Activated CD8-positive, alpha-beta memory T cell treated with anti-CD3 and anti-CD28 coated beads for 4 hours (primary cell): ENCODE data around the gene MAPK13.
"Not testable (repeated sequence)": the region's sequence is repeated elsewhere in the genome, so short reads cannot be mapped to it uniquely, and the experiment has no call there.

Source experiments
- DNase-seq, 2 donors: peaks; one replicate each; pipeline ENCODE4 v3.0.0-alpha.2; 2020; ENCODE audit warnings: low read depth in 2 of 2

MAPK13 gene

DNA sequence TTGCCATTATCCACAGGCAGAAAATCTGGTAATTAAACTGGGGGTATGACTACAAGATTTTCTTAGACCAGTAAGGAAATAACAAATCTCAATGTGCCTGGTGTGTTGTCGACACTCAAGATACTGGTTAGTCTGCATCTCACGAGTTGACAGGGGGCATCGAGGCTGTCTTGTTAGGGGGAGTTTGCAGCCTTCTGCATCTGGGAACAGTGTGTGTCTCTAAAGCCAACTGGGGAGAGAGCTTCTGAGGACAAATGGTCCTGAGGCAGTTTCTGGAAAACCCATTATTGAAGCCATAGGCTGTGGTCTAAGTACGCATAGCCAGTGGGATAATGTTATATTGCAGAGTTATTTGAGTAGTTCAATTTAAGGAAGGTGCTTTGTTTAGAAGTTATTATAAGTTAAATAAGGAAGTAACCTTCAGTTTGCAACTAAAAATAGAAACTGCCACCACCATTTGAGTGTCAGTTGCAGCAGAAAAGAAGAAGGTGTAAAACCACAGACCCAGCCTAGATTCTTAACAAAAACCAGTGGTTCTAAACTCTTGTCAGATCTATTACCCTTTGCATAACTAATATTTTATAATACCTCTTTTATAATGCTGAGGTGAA lies 15.4 kb upstream of the MAPK13 start:
- no peak for DNase-seq

DNA sequence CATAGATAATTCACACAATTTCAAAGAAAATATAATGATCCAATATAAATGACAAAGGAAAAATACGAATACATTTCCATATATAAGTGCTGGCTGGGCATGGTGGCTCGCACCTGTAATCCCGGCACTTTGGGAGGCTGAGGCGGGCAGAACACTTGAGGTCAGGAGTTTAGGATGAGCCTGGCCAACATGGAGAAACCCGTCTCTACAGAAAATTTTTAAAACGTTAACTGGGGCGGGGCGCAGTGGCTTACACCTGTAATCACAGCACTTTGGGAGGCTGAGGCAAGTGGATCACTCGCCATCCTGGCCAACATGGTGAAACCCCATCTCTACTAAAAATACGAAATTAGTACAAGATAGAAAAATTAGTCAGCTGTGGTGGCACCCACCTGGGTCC lies 14.9 kb upstream of the MAPK13 start:
- DNase-seq, result no peak

DNA sequence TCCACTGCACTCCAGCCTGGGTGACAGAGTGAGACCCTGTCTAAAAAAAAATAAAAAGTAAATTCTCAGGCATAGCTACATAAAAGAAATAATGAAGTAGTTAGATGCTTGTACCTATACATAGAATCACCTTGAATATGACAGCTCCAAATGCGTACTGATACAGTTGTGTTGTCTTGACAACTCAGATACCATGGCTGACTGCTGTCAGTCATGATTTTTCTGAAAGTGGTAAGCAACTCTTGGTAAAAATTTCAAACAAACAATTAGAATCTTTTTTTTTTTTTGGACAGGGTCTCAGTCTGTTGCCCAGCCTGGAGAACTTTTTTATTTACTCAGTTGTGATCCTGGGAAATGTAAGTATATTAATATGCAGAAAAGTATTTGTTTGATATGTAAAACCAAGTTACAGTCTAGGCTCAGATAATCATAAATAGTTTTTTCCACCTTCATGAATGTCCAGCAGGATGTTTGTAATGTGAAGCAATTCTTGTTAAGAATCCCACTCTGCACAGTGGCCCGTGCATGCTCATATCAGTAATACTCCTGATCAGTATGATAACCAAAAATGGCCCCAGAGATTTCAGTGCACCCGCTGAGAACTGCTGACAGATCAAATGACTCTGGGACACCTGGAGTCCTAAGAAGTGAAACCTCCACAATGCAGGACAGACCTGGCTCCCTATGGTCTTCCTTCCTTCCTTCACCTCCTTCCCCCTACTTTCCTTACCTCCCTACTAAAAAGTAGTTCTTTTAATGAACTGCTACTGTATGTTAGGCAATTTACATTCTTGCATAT lies 14.0 kb upstream of the MAPK13 start:
- no peak for DNase-seq

DNA sequence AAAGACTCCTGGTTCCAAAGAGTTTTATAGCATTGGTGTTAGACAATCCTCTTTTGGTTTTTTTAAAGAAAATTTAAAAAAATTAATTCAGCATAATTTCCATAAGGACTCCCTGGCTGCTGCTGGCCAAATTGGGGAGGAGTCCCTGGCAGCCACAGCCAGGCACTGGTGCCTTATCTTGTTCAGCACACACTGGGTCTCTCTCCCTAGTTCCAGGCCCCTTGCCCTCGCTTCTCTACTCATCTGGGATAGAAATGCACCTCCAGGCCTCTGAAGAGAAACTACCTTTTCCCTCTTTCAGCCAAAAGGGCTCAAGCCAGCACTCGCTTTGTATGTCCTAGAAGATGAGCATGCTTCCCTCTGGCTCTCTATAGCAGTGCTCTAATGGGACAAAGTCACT lies 13.4 kb upstream of the MAPK13 start:
- DNase-seq, result no peak

DNA sequence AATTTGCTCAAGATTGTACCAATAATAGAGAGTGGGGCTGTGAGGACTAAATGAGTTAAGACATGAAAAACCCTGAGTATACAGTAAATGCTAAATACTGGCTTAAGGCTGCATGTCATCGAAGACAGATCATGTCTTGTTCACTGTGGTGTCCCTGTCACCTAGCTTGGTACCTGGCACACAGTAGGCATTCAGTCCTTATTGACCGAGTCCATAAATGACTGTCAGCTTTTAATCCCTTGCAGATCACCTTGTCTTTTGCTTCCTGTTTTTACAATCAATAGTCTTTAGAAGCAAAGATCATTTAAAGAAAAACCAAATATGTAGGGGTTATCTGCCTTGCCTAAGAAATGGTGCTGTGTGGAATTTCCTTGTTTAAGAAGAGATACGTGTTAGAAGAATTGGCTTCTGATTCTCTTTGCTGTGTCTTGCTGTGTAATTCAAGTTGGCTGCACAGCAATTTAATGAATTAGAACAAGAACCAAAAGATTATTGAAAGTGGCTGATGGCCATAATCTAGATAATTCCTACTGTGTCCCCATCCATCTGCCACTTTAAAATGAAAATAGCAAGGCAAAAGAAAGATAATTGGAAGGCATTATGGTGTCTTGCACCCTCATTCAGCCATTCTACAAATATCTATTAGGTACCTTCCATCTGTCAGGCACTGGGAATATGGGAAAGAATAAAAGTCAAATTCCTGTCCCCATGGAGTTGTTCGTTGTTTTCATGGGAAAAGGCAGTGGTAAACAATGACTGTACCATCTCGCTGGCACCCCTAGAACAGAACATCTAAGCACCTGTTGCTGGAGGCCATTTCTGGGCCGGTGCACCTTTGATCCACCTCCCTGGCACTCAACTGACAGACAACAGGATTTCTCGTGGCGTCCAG lies 12.4 kb upstream of the MAPK13 start:
- no peak for DNase-seq

DNA sequence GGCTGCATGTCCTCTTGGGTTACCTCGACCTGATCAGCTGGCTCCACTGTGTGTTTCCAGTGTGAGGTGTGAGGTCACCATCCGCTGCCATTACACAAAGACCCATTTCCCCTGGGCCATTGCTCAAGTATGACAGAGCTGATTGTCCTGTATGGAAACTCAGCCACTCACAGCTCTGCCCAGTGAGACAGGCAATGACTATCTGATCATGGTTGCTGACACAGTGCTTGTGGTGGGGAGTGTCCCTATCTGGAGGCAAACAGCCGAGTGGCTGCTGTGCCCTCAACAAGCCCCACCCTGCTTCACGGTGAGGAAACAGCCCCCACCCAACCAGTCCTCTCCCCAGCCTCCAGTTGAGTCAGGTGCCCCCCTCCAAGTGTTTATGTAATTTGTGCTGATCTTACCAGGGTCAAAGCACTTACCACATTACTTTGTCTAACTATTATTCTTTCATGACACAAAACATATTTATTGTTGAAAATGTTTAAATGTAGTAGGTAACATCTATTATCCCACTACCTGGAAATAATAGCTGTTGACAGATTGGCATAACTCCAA lies 11.7 kb upstream of the MAPK13 start:
- DNase-seq, result peak; percentile 55 to 56

DNA sequence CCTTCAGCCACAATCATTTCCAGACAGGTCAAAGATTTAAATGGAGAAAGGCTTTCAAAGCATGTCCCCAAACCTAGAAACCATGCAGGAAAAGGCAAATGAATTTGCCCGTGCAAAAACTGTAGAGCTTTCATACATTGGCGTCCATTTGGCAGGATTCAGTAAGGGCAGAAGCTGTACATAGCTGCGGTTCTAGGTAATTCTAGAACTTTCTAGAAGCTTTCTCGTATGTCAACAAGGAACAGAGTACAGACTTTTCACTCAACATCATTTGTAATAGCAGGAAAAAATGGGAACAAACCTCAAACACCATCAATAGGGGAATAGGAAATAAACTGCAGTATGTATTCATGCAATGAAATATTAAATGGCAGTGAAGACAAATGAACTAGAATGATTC lies 11.1 kb upstream of the MAPK13 start:
- no peak for DNase-seq

DNA sequence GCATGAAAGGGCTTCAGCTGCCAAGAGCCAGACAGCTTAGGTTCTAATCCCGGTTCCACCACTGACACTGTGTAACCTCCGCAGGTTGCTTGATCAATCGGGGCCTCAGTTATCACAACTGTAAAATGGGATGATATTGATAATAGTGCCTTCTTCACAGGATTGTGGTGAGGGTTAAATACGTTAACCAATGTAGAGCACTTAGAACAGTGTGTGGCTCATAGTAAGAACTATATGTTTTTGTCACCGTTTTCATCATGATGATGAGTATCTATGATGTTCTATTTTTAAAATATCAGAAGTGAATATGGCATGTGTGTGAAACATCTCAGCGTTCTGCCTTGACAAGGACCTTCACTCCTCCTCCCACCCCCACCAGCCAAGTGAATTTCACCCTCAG lies 10.3 kb upstream of the MAPK13 start:
- no peak for DNase-seq

DNA sequence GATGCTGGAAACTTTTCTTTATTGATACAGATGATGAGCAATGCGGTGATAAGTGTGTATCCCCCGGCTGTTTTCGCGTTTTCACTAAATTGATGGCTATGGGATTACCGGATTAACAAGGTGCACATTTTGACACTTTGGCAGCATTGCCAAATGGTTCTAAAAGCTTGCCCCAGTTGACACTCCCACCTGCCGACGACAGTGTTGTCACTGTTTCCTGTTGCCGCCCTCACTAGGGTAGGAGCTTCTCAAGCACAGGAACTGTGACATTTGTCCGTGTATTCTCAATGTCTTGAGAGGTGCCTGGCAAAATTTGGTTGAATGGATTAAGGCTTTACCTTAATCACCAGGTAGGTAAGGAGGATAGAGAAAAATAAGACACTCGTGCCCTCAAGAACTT lies 9.8 kb upstream of the MAPK13 start:
- peak; percentile 62 to 71 for DNase-seq

DNA sequence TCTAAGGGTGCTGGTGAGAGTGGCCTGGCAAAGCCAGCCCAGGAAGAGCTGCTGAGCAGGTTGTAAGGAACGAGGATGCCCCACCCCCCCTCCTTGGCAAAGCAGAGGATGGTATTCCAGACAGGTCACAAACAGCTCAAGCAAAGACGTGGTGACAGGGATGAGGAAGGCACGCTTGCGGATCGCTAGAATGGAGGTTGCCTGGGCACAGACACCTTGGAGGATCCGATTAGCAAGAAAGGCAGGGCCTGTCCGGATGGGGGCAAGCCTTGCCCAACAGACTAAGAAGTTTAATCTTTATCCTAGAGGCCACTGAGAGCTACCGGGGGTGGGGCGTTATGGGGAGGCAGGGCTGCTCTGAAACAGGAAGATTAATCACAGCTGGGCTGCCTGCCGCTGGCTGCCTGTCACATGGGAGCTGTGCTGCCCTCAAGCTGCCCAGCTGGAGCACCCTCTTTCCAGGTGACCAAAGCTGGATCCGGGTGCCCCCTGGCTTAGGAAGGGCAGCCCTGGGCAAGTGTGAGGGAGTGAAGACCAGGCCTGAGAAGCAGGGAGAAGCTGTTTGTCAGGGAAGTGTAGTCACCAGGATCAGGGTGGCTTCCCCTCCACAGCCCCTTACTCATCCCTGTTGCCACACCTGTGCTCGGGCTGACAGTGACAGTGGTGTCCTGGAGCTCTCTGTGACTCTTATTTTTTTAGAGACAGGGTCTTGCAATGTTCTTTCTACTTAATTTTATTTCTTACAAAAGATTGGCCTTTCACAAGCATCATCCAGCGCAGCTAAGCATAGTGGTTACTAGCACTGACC lies 9.1 kb upstream of the MAPK13 start:
- no peak for DNase-seq

DNA sequence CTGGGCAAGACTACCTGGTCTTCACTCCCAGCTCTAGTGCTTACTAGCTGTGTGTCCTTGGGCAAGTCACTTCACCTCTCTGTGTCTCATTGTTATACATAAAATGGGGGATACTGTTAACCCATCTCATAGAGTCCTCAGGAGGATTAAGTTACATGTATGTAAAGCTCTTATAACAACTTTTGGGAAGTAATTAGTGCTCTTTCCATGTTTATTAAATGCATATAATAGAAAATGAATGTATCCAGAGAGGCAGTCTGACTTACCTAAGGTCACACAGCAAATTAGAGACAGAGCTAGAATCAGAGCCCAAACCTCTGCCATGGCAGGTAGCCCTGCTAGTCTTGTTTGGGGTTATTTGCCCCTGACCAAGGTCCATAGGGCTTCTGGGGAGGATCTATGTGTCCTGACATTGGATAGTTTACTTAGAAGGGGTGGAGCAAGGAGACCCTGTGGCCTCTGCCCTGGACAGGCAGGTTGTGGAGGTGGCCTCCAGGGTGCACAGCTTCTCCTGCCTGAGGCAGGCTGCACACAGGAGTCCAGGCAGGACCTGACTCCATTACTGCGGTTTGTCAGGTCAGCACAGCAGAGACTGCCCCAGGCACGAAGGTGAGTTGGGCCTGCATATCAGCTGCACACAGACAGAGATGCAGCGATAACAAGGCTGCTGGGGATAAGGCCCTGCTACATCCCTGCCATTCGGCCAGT lies 8.4 kb upstream of the MAPK13 start:
- DNase-seq, result no peak

DNA sequence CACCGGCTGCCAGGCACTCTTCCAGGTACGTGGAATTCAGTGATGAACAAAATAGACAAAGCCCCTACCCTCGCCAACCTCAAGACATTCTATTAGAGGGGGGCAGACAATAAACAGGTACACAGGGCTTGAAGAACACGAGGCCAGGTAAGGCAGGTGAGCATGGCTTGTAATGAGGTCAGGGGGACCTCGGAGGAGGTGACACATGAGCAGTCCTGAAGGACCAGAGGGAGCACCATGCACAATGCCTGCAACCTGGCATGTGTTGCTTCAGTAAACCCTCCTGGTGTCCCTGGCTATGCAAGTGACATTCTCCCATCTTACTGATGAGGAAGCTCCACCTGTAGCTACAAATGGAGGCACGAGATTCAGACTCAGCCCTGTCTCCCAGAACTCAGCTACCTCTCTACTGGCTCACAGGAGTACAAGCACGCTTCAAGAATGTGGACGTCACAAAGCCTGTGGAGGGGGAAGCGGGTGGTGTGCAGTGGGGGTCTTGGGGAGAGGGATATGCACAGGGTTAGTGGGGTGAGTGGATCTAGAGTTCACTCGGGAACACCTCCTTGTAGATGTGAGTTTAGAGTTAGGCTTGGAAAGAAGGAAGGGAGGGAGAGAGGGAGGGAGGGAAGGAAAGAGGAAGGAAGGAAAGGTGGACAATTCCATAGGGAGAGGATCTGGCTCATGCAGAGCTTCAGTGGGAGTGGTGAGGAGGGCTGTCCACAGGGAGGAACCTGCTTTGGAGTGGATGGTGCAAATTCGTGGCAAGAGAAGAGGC lies 7.6 kb upstream of the MAPK13 start:
- DNase-seq, result no peak

DNA sequence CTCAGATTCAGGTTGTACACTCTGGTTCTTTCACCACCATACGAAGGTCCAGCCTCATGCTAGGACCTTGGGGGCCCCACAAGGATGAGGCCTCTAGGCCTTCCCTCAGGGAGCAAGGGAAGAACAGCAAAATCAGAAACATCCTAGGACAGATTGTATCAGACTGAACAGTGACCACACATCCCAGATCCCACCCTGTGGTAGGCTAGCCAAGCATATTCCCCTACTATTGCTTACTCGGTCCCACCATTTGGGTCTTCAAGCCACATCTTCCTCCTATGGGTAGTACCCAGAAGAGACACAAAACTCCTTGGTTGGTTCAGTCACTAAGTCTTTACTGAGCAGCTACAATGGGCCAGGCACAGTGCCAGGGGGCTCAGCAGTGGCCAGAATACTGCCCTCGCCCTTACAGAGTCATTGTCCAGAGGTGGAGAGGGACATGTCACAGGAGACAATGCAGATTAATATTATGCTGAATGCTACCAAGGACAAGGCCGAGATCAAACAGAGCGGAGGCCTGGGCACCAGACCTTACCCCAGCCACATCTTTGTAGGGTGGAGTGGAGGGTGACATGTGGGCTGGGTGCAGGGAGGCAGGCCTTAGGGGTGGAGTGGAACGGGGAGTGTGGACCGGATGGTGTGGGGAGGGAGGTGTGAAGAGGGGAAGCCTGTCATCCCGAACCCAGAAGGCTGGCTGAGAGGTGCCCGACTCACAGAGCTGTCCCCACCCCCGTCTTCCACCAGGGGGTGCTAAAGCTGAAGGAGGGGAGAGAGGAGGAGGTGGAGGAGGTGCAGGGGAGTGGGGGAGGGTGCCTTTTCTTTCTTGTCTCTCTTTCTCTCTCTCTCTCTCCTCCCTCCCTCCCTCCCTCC lies 6.8 kb upstream of the MAPK13 start:
- DNase-seq, result peak; percentile 83 to 84

DNA sequence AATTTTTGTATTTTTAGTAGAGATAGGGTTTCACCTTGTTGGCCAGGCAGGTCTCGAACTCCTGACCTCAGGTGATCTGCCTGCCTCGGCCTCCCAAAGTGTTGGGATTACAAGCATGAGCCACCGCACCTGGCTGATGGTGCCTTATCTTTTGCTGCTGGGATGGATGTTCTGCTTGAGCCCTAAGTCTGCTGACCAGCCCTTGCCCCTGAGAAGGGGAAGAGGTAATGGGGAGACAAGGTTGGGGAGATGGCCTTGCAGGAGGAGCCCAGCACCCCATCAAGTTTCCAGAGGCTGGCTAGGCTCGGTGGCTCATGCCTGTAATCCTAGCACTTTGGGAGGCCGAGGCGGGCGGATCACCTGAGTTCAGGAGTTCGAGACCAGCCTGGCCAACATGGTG lies 6.0 kb upstream of the MAPK13 start:
- DNase-seq, result not testable (repeated sequence)

DNA sequence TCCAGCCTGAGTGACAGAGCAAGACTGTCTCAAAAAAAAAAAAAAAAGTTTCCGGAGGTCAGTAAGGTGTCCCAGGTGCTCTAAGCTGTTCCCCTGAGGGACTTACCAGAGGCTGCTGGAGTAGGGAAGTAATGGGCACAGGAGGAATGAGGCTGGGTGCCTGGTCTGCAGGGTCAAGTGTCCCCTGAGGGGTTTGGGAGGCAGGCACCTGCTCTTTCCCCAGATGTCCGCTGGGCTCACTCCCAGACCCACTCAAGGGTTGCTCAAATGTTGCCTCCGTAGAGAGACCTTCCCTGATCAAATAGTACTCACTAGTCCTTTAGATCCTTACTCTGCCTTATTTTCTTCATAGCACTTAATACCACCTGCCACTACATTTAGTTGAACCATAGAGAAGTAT lies 5.4 kb upstream of the MAPK13 start:
- no peak for DNase-seq

DNA sequence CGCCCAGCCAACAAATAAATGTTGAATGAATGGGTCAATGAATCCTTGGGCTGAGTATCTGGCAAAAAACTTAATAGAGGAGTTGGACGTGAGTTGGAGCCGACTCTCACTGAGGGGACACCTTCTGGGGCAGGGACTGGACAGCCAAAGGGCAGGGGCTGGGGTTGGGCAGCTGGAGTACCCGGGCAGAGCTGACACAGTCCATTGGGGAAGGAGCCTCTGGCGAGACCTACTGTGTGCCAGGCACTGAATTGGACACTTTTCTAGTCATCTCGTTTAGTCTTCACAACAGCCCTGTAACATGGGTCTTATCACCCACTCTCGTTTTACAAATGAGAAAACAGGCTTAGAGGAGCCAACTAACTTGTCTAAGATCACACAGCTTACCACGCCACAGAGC lies 4.7 kb upstream of the MAPK13 start:
- DNase-seq, result no peak

DNA sequence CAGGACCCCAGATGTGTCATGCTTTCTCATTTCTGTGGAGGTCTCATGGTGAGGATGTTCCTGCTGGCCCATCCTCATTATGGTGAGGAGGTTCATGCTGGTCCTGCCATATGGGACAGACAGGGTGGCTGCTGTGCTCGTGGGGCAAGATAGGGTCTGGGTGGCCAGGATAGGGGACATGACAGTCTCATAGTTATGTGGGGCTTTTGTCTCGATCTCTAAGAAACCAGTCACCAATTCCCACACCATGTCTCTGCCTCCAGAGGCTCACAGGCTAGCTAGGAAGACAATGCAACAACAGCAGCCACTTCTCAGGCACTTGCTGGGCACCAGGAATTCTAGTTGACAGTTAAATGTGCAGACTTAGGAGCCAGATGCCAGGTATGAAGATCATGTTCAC lies 4.2 kb upstream of the MAPK13 start:
- no peak for DNase-seq

DNA sequence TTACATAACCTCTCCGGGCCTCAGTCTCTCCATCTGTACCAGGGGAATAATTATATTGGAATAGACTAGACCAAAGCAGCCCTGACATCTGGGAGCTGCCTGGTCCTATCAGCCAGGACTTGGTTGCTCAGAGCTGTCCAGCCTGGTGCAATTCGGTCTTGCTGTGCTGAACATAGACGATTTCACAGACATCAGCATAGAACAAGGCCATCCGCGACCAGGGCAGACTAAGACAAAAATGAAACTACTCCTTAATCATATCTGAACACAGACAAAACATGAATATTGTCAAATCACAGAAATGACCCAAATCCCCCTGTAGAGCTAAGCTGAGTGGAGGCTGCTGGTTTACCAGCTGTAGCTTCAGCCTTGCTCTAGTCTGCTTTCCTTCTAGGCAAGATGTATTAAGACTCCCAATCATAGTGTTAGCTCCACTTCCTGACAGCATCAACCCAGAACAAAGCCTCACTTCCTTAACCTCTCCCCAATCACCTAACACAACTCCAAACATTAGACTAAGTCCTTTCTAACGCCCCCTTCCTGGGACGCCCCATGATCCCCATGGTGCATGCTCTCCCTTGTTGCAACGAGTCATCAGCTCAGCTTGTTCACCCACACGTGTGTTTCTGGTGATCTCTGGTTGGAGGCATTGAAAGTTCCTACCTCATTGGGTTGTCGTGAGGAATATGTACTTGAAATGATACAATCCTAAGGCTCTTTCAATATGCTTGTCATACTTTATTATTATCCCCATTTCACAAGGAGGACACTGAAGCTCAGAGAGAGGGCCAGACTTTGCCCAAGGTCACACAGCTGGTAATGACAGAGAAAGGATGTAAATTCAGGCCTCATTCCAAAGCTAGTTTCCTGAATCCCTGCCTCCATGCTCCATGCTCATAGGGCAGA lies 3.5 kb upstream of the MAPK13 start:
- DNase-seq, result no peak
